Measurements from ENCODE around the gene HTN1.
"Not testable (repeated sequence)": the region's sequence is repeated elsewhere in the genome, so short reads cannot be mapped to it uniquely, and the experiment has no call there.

- TF ChIP-seq CTCF (IDR thresholded peaks at IDR 0.05 in 2 of 3, conservative IDR thresholded peaks at IDR 0.05 in 1 of 3; ENCODE audit: control insufficient read depth in 2 of 3, extremely low read depth in 1 of 3, insufficient read depth in 1 of 3, low read depth in 3 of 3, low read length in 3 of 3); CEBPB (IDR thresholded peaks at IDR 0.05; ENCODE audit: borderline replicate concordance in 1 of 2, low read depth in 2 of 2, low read length in 2 of 2): not testable (repeated sequence)
Measured at GRCh38 chr4:70037559-70037958, 12.7 kb upstream of the HTN1 start.

Data from GM12878 (cell line).